Endodermal cell (in vitro differentiated cells): ENCODE data around the gene DHX40. TPM values are rescaled to one million over a fixed set of nuclear protein-coding genes. Genes with fewer than 3 reads are reported as not detected.

Experiments used
- DNase-seq: peaks from one replicate; pipeline ENCODE4 v3.0.0-alpha.2; 2017
- H3K27ac ChIP-seq: 2 replicates; pipeline ENCODE4 v1.5.1; 2013; ENCODE audit warnings: mild to moderate bottlenecking, low read depth, low read length, moderate library complexity
- H3K27me3 ChIP-seq: 2 replicates; pipeline ENCODE4 v1.6.1; 2013; ENCODE audit warnings: mild to moderate bottlenecking, low read length, moderate library complexity; ENCODE audit not compliant: insufficient read depth, control insufficient read depth, poor library complexity, severe bottlenecking
- H3K36me3 ChIP-seq: 2 replicates; pipeline ENCODE4 v1.7.0; 2013; ENCODE audit warnings: mild to moderate bottlenecking, low read length, moderate library complexity; ENCODE audit not compliant: control insufficient read depth, insufficient read depth
- H3K4me1 ChIP-seq: one replicate; pipeline ENCODE4 v1.7.0; 2013; ENCODE audit warnings: low read length; ENCODE audit not compliant: control insufficient read depth, insufficient read depth
- H3K4me3 ChIP-seq: 2 replicates; pipeline ENCODE4 v1.5.1; 2013; ENCODE audit warnings: mild to moderate bottlenecking, low read length, moderate library complexity
- H3K9ac ChIP-seq: 2 replicates; pipeline ENCODE4 v1.6.1; 2013; ENCODE audit warnings: mild to moderate bottlenecking, low read length, moderate library complexity; ENCODE audit not compliant: poor library complexity, severe bottlenecking; ENCODE audit errors: extremely low read depth
- H3K9me3 ChIP-seq: 2 replicates; pipeline ENCODE4 v1.6.1; 2013; ENCODE audit warnings: mild to moderate bottlenecking, low read length, moderate library complexity; ENCODE audit not compliant: control insufficient read depth
- H3K27ac Mint-ChIP-seq: 2 replicates; pipeline ENCODE4 v1.8.0; 2020; ENCODE audit warnings: mixed read lengths
- H3K27me3 Mint-ChIP-seq: 2 replicates; pipeline ENCODE4 v1.8.0; 2021; ENCODE audit warnings: mild to moderate bottlenecking, mixed read lengths; ENCODE audit not compliant: insufficient read depth
- H3K36me3 Mint-ChIP-seq: 2 replicates; pipeline ENCODE4 v1.8.0; 2020; ENCODE audit warnings: low read depth, mixed read lengths
- H3K4me1 Mint-ChIP-seq: 2 replicates; pipeline ENCODE4 v1.8.0; 2020; ENCODE audit warnings: mixed read lengths
- H3K4me3 Mint-ChIP-seq: 2 replicates; pipeline ENCODE4 v1.8.0; 2020; ENCODE audit warnings: mild to moderate bottlenecking, moderate library complexity, mixed read lengths
- H3K9me3 Mint-ChIP-seq: 2 replicates; pipeline ENCODE4 v1.8.0; 2020; ENCODE audit warnings: mild to moderate bottlenecking, mixed read lengths
- CTCF ChIP-seq: fragments of 200-600 bp; sonication (generic); conservative IDR thresholded peaks from 2 replicates; pipeline ENCODE4 v1.5.0; 2021; ENCODE audit warnings: antibody characterized with exemption, mild to moderate bottlenecking
- WGBS, 2 experiments: methylation state at CpG; one replicate each; pipeline versions ENCODE4 v1.1.5 to v1.1.7; 2013; ENCODE audit warnings: missing lambda C conversion rate in 2 of 2, mixed read lengths in 1 of 2; ENCODE audit not compliant: insufficient coverage in 1 of 2, insufficient read length in 1 of 2; 5-methylcytosine and 5-hydroxymethylcytosine counted together
- total RNA-seq, 2 donors: library from RNA; stranded (reverse); fragmentation: NEBNext Ultra II Directional in 1 of 2; extraction: Animal tissue kit (Norgen Biotek cat#: 25700) in 1 of 2; gene quantifications; 2 replicates in 1 of 2; 3 replicates in 1 of 2; pipeline ENCODE4 v1.2.1, GENCODE V29; 2021

Gene DHX40
- total RNA-seq, 2 donors from 2014 or later, result 32.7 to 36.2 TPM

- H3K36me3 ChIP-seq, result peaks cover 71% of the 10 kb centered on the region
- H3K27me3 Mint-ChIP-seq, result no peaks in the 10 kb centered on the region
- DNase-seq, result peak; percentile 88
- H3K4me1 Mint-ChIP-seq, result no peaks in the 10 kb centered on the region
- H3K27me3 ChIP-seq, result no peaks in the 10 kb centered on the region
- 91 to 100% methylated on average over 3 to 5 of the region's 5 CpGs for WGBS, 2 experiments
- H3K4me1 ChIP-seq, result no peaks in the 10 kb centered on the region
- peak; percentile 71 for TF ChIP-seq CTCF
- H3K27ac ChIP-seq, result no peak overlapping the region
- H3K4me3 Mint-ChIP-seq, result no peak overlapping the region
- H3K9me3 ChIP-seq, result no peaks in the 10 kb centered on the region
- H3K36me3 Mint-ChIP-seq, result peaks cover 56% of the 10 kb centered on the region
- H3K9me3 Mint-ChIP-seq, result no peaks in the 10 kb centered on the region
- H3K9ac ChIP-seq, result no peak overlapping the region
- no peak overlapping the region for H3K27ac Mint-ChIP-seq
- no peak overlapping the region for H3K4me3 ChIP-seq
Observed at GRCh38 chr17:59607817-59608403, 42.5 kb downstream of the DHX40 start.

- no peak overlapping the region for H3K27ac ChIP-seq
- H3K4me3 ChIP-seq, result no peak overlapping the region
- H3K27ac Mint-ChIP-seq, result no peak overlapping the region
- peaks cover 30% of the 10 kb centered on the region for H3K36me3 Mint-ChIP-seq
- H3K4me1 Mint-ChIP-seq, result peaks cover 2% of the 10 kb centered on the region
- no peaks in the 10 kb centered on the region for H3K4me1 ChIP-seq
- no peak for DNase-seq
- no peak overlapping the region for H3K4me3 Mint-ChIP-seq
- TF ChIP-seq CTCF, result no peak
- no peaks in the 10 kb centered on the region for H3K27me3 ChIP-seq
- H3K36me3 ChIP-seq, result peaks cover 39% of the 10 kb centered on the region
- H3K9me3 ChIP-seq, result no peaks in the 10 kb centered on the region
- no peaks in the 10 kb centered on the region for H3K9me3 Mint-ChIP-seq
- no peaks in the 10 kb centered on the region for H3K27me3 Mint-ChIP-seq
- H3K9ac ChIP-seq, result no peak overlapping the region
Observed at GRCh38 chr17:59611503-59611902, 46.1 kb downstream of the DHX40 start.

- Histone ChIP-seq H3K4me3 (no peak overlapping the region), H3K36me3 (peaks cover 2% of the 10 kb centered on the region), H3K27ac (no peak overlapping the region), H3K27me3 (no peaks in the 10 kb centered on the region), H3K9me3 (no peaks in the 10 kb centered on the region), H3K4me1 (peaks cover 5% of the 10 kb centered on the region), H3K9ac (no peak overlapping the region)
- no peak for TF ChIP-seq CTCF
- H3K36me3 Mint-ChIP-seq, result peaks cover 2% of the 10 kb centered on the region
- no peaks in the 10 kb centered on the region for H3K9me3 Mint-ChIP-seq
- H3K4me3 Mint-ChIP-seq, result no peak overlapping the region
- peaks cover 25% of the 10 kb centered on the region for H3K4me1 Mint-ChIP-seq
- peak overlapping the region; percentile 80 for H3K27ac Mint-ChIP-seq
- no peak for DNase-seq
- H3K27me3 Mint-ChIP-seq, result no peaks in the 10 kb centered on the region
- WGBS, 2 experiments, result 79 to 83% methylated on average over 7 of the region's 7 CpGs
Observed at GRCh38 chr17:59616253-59616920, 51.0 kb downstream of the DHX40 start.
